ENCODE results near the gene PLXNB1. TPM values are rescaled to one million over a fixed set of nuclear protein-coding genes. Genes with fewer than 3 reads are reported as not detected.
"Not testable (repeated sequence)": the region's sequence is repeated elsewhere in the genome, so short reads cannot be mapped to it uniquely, and the experiment has no call there.

The PLXNB1 gene
- total RNA-seq, 1 experiment from 2014 or later = 35.6 TPM

DNA sequence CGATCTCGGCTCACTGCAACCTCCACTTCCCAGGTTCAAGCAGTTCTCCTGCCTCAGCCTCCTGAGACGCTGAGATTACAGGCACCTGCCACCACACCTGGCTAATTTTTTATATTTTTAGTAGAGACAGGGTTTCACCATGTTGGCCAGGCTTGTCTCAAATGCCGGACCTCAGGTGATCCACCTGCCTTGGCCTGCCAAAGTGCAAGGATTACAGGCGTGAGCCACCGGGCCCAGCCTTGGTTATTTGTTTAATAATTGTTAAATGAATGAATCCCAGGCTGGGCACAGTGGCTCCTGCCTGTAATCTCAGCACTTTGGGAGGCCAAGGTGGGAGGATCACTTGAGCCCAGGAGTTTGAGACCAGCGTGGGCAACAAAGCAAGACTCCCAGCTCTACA, 31.9 kb upstream of the PLXNB1 start:
- intact Hi-C loops (cut with micrococcal nuclease); H3K4me2 ChIP-seq (ENCODE audit: low read length); BruUV-seq (replicated peaks); DNase-seq (ENCODE audit: low read depth, low spot score); H3K9me3 ChIP-seq (ENCODE audit: control insufficient read depth in 1 of 2, insufficient read depth in 1 of 2, low read depth in 1 of 2, low read length in 2 of 2); H3K4me3 ChIP-seq (replicated peaks in 1 of 2; ENCODE audit: low read depth in 1 of 2, low read length in 2 of 2); H4K20me1 ChIP-seq (ENCODE audit: insufficient read depth); H3K9me2 ChIP-seq (ENCODE audit: insufficient read depth); CTCF ChIA-PET; H2AFZ ChIP-seq (ENCODE audit: low read depth, low read length, poor library complexity, severe bottlenecking); RAD21 ChIA-PET (ENCODE audit: low non-redundant PET in 1 of 2, low total read pairs in 2 of 2, uncharacterized antibody in 2 of 2, unreplicated experiment in 2 of 2); H3K79me2 ChIP-seq (ENCODE audit: insufficient read depth, low read length); H3K27me3 ChIP-seq (ENCODE audit: insufficient read depth, low read length); H3K27ac ChIP-seq (ENCODE audit: low read depth, low read length); ATAC-seq; H3K9ac ChIP-seq (ENCODE audit: low read length): not testable (repeated sequence)
- Histone ChIP-seq H3K4me1 (ENCODE audit: control insufficient read depth in 1 of 2, insufficient read depth in 2 of 2, low read length in 2 of 2) (peaks cover 11 to 20% of the 10 kb centered on the region in 2 experiments), H3K36me3 (ENCODE audit: control insufficient read depth in 1 of 2, insufficient read depth in 2 of 2, low read length in 2 of 2) (peaks cover 31 to 37% of the 10 kb centered on the region in 2 experiments)
- POLR2A ChIA-PET = interaction anchor here (1.1 kb wide), 1 partner anchor 94 kb away, joined by 3 read pairs; no protein-coding TSS in a partner anchor

DNA sequence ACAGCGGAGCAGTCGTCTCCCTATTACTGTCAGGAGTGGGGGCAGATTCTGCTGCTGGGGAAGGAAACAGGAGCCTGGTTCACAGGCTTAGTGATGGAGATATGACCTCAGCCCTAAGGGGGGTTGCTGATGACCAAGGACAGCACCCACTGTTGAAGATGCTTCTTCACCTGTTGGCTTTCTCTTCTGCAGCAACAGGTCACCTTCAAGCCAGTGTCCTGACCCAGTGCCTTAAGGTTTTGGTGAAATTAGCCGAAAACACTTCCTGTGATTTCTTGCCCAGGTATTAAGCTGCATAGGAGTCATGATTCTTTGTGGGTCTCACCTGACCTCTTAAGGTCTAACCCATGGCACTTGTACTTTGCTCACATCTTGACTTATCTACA, 30.6 kb upstream of the PLXNB1 start:
- BruUV-seq (replicated peaks) = no TSS peak
- POLR2A ChIA-PET = no interaction called here
- TF ChIP-seq CBX3 (IDR thresholded peaks at IDR 0.05; ENCODE audit: low read depth) (no peak), SP1 (IDR thresholded peaks at IDR 0.05; ENCODE audit: low read depth) (no peak), EZH2 (IDR thresholded peaks at IDR 0.05) (no peak), RAD21 (IDR thresholded peaks at IDR 0.05; ENCODE audit: low read depth) (no peak), ZFX (IDR thresholded peaks at IDR 0.05) (no peak), EGR1 (IDR thresholded peaks at IDR 0.05; ENCODE audit: low read depth) (no peak), SRF (IDR thresholded peaks at IDR 0.05; ENCODE audit: low read depth) (no peak), EZH2phosphoT487 (IDR thresholded peaks at IDR 0.05; ENCODE audit: borderline replicate concordance) (no peak), POLR2AphosphoS5 (IDR thresholded peaks at IDR 0.05; ENCODE audit: low read depth, low read length) (no peak), TCF7L2 (IDR thresholded peaks at IDR 0.05; ENCODE audit: borderline replicate concordance, extremely low read depth, insufficient read depth, insufficient read length) (no peak), ELF1 (IDR thresholded peaks at IDR 0.05; ENCODE audit: borderline replicate concordance, low read depth) (no peak), FOSL1 (IDR thresholded peaks at IDR 0.05; ENCODE audit: low read depth) (no peak), SIN3A (IDR thresholded peaks at IDR 0.05; ENCODE audit: low read depth) (no peak)
- TF ChIP-seq, protein P1, sequence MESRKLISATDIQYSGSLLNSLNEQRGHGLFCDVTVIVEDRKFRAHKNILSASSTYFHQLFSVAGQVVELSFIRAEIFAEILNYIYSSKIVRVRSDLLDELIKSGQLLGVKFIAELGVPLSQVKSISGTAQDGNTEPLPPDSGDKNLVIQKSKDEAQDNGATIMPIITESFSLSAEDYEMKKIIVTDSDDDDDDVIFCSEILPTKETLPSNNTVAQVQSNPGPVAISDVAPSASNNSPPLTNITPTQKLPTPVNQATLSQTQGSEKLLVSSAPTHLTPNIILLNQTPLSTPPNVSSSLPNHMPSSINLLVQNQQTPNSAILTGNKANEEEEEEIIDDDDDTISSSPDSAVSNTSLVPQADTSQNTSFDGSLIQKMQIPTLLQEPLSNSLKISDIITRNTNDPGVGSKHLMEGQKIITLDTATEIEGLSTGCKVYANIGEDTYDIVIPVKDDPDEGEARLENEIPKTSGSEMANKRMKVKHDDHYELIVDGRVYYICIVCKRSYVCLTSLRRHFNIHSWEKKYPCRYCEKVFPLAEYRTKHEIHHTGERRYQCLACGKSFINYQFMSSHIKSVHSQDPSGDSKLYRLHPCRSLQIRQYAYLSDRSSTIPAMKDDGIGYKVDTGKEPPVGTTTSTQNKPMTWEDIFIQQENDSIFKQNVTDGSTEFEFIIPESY (IDR thresholded peaks at IDR 0.05; ENCODE audit: extremely low read depth, insufficient replicate concordance, low read length) = no peak
- TF ChIP-seq, protein P2, sequence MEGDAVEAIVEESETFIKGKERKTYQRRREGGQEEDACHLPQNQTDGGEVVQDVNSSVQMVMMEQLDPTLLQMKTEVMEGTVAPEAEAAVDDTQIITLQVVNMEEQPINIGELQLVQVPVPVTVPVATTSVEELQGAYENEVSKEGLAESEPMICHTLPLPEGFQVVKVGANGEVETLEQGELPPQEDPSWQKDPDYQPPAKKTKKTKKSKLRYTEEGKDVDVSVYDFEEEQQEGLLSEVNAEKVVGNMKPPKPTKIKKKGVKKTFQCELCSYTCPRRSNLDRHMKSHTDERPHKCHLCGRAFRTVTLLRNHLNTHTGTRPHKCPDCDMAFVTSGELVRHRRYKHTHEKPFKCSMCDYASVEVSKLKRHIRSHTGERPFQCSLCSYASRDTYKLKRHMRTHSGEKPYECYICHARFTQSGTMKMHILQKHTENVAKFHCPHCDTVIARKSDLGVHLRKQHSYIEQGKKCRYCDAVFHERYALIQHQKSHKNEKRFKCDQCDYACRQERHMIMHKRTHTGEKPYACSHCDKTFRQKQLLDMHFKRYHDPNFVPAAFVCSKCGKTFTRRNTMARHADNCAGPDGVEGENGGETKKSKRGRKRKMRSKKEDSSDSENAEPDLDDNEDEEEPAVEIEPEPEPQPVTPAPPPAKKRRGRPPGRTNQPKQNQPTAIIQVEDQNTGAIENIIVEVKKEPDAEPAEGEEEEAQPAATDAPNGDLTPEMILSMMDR (IDR thresholded peaks at IDR 0.05 in 2 of 3, conservative IDR thresholded peaks at IDR 0.05 in 1 of 3; ENCODE audit: borderline replicate concordance in 1 of 3, insufficient read depth in 1 of 3, low read depth in 2 of 3, low read length in 2 of 3) = no peak

More for the DNA sequence above, 30.6 kb upstream of the PLXNB1 start:
- intact Hi-C loops (cut with micrococcal nuclease) = no loop called here
- ATAC-seq (no peak), DNase-seq (ENCODE audit: low read depth, low spot score) (no peak)
- Histone ChIP-seq H4K20me1 (ENCODE audit: insufficient read depth) (no peaks in the 10 kb centered on the region), H3K4me1 (ENCODE audit: control insufficient read depth in 1 of 2, insufficient read depth in 2 of 2, low read length in 2 of 2) (peaks cover 4 to 7% of the 10 kb centered on the region in 2 experiments; a peak in 3 of 4 replicates), H3K4me2 (ENCODE audit: low read length) (no peak overlapping the region), H3K9me2 (ENCODE audit: insufficient read depth) (no peaks in the 10 kb centered on the region), H3K27me3 (ENCODE audit: insufficient read depth, low read length) (no peaks in the 10 kb centered on the region), H3K36me3 (ENCODE audit: control insufficient read depth in 1 of 2, insufficient read depth in 2 of 2, low read length in 2 of 2) (peaks cover 40 to 43% of the 10 kb centered on the region in 2 experiments), H2AFZ (ENCODE audit: low read depth, low read length, poor library complexity, severe bottlenecking) (no peak overlapping the region), H3K9me3 (ENCODE audit: control insufficient read depth in 1 of 2, insufficient read depth in 1 of 2, low read depth in 1 of 2, low read length in 2 of 2) (no peaks in the 10 kb centered on the region), H3K79me2 (ENCODE audit: insufficient read depth, low read length) (no peaks in the 10 kb centered on the region), H3K4me3 (replicated peaks in 1 of 2; ENCODE audit: low read depth in 1 of 2, low read length in 2 of 2) (no peak overlapping the region), H3K9ac (ENCODE audit: low read length) (no peak overlapping the region), H3K27ac (ENCODE audit: low read depth, low read length) (no peak overlapping the region)
- ChIA-PET CTCF (no interaction called here), RAD21 (ENCODE audit: low non-redundant PET in 1 of 2, low total read pairs in 2 of 2, uncharacterized antibody in 2 of 2, unreplicated experiment in 2 of 2) (no interaction called here)
